Measurements from ENCODE around the gene TWIST2.

DNA sequence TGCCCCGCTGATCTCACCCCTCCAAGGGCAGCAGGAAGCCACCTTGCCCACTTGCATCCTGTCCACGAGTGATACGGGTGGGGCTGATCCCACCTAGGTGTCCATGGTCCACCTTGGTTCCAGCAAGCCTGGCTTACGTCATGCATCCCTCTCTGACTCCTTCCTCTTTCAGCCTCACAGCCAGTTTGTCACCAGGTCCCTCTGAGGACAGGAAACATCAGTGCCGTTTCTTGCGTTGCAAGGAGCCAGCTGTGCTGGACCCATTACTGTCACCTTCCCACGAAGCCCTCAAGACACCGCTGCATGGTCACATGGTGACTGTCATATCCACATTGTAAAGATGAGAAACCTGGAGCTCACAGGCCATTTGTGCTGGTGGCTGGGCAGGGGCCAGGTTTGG, 34.8 kb upstream of the TWIST2 start:
- no peak for TF ChIP-seq POLR2AphosphoS5 (IDR thresholded peaks at IDR 0.05; ENCODE audit: borderline replicate concordance, low read depth, low read length)
- TF ChIP-seq EZH2 (IDR thresholded peaks at IDR 0.05) = no peak
